ENCODE data around the gene PCDHB3.

- TF ChIP-seq POLR2A (IDR thresholded peaks at IDR 0.05): no peak
- no peak for TF ChIP-seq CTCF (IDR thresholded peaks at IDR 0.05)
These were observed 5.6 kb upstream of the PCDHB3 start, which contains the start of gene PCDHB2 for GRCh38 chr5:141094481-141095262.
